GM19395 (cell line): ENCODE measurements around the gene DUS2.

Experiments used
- ATAC-seq: cut with Tn5 transposase; IDR thresholded peaks from one replicate; pipeline ENCODE4 v1.9.1; 2021; ENCODE audit warnings: mild to moderate bottlenecking, moderate library complexity; ENCODE audit not compliant: unreplicated experiment

DUS2 gene

DNA sequence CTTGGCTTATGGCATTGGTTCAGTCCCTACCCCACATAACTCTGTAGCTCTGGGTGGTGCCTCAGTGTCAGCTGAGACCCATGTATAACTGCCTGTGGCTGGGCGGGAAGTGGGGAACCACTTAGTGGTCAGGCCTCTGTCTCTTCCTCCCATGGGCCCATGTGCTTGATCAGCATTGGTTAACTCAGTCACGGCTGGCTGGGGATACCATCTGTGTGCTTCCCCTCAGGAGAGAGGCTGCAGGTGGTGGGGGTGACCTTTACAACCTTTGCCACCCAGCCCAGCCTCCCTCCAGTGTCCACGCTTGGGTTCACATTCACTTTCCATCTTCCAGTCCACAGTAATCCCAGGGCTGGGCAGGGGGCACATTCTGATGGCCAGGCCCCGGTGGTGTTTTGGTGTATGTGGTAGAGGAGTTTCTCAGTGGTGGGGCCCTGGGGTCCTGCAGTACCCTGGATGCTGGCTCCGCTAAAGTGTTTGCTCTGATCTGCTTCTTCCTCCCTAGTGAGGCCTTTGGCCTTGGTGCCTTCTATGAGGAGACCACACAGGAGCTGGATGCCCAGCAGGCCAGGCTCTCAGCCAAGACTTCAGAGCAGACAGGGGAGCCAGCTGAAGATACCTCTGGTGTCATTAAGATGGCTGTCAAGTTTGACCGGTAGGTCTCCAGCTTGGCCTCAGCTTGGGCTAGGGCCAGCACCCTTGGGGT lies 51.9 kb downstream of the DUS2 start:
- peak; percentile 79 for ATAC-seq

DNA sequence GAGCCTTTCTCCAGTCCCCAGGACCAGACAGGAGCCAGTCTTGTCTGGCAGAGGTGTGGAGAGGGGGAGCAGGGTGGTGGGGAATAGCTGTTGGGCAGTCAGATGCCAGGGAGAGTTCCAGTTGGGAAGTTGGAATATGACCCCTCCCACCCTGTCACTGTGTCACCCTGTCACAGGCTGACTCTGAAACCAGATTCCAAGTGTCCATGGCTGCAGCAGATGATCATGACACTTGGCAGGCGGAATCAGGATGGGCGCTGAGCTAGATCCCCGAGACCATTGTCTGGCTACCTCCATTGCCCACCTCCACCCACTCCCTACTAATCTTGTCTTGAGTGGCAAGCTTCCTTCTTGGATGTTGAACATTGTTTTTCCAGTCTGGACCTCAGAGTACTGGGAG lies 52.9 kb downstream of the DUS2 start:
- no peak for ATAC-seq

DNA sequence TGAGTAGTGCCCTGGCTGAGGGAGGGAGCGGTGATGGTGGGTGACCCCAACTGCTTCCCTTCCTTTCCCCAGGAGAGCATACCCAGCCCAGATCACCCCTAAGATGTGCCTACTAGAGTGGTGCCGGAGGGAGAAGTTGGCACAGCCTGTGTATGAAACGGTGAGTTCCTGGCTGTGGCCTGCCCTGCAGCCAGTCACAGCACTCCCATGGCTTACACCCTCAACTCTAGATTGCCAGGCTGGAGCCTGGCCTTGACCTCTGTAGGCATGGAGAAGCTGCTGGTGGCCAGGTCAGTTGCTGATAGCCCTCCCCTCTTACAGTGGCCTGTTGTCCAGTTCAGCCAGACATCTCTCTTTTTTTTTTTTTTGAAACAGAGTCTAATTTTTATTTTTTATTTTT lies 53.5 kb downstream of the DUS2 start:
- ATAC-seq = no peak

DNA sequence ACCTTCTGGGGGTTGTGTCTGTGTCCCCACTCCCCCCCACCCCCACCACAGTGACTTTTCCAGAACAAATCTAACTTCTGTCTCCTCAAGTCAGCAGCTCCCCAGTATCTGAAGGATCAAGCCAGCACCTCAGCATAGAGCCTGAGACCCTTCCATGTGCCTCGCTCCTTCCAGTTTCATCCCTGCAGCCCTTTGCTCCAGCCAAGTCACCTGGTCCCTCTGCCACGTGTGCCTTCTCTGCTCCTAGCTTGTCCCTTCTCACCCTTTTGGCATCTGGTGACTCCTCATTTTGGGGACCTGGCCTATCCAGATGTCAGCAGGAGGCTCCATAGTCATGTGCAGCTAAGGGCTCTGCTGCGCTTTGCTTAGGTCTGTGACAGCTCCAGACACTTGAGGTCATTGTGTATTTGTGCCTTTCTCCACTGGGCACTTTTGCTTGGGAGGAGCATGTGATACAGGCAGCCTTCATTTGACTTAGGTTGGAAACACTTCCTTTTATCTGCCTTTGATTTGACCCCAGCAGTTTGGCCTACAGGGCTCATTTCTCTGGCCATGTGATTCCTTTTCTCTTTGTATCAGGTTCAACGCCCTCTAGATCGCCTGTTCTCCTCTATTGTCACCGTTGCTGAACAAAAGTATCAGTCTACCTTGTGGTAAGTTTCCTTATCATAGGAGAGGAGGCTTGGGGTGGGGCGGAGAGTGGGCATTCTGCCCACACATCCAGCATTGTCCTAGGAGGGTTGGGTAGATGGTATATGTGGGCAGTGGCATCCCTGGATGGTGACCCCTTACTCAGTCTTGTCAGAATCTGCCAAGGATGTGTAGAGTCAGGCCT lies 55.0 kb downstream of the DUS2 start:
- ATAC-seq = no peak

DNA sequence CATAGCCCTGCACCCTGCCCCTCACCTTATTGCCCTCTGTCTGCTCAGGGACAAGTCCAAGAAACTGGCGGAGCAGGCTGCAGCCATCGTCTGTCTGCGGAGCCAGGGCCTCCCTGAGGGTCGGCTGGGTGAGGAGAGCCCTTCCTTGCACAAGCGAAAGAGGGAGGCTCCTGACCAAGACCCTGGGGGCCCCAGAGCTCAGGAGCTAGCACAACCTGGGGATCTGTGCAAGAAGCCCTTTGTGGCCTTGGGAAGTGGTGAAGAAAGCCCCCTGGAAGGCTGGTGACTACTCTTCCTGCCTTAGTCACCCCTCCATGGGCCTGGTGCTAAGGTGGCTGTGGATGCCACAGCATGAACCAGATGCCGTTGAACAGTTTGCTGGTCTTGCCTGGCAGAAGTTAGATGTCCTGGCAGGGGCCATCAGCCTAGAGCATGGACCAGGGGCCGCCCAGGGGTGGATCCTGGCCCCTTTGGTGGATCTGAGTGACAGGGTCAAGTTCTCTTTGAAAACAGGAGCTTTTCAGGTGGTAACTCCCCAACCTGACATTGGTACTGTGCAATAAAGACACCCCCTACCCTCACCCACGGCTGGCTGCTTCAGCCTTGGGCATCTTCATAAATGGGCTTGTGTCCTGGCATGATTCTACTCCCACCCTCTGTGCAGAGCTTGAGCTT lies 55.8 kb downstream of the DUS2 start:
- ATAC-seq = no peak

DNA sequence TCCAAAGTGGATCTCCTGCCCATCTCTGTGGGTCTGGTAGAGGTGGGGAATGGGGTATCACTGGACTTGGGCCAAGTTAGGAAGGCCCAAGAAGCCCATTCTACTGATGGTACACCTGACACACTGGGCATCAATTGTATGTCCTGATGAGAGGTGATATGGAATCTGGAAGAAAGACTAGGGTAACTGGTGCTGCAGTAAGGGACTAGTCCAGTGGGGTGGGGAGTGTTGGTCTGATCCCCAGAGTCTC lies 56.2 kb downstream of the DUS2 start:
- no peak for ATAC-seq

DNA sequence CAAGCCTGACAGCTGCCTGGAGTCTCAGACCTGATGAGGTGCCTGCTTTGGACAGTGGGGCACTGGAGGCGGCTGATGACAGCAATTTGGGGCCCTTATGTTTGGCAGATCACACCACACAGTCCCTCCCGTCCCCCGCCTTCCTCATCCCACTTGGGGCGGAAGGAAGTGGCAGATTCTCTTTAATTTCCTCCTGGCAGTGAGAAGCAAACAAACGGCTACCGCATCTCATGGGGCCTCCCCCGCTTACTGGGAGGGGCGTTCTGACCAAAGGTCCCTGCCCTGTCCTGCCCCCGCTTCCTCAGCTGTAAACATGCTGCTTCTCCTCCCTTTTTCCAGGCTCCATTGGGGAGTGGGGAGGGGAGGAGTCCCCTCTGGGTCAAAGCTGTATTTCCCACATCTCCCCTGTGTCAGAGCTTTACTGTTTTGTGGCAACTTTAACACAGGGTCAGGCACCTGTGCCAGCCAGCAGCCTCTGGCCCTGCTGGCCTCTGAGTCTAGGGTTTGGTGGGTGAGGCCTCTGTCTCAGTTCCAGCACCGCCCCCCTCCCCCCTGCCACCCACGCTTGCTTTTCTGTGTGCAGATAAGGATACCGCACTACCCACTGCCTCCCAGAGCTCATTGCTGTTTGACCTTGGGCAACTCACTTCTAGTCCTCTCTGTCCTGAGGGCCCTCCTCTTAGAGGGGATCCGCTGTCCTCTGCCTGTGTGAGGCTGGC lies 56.7 kb downstream of the DUS2 start:
- no peak for ATAC-seq

DNA sequence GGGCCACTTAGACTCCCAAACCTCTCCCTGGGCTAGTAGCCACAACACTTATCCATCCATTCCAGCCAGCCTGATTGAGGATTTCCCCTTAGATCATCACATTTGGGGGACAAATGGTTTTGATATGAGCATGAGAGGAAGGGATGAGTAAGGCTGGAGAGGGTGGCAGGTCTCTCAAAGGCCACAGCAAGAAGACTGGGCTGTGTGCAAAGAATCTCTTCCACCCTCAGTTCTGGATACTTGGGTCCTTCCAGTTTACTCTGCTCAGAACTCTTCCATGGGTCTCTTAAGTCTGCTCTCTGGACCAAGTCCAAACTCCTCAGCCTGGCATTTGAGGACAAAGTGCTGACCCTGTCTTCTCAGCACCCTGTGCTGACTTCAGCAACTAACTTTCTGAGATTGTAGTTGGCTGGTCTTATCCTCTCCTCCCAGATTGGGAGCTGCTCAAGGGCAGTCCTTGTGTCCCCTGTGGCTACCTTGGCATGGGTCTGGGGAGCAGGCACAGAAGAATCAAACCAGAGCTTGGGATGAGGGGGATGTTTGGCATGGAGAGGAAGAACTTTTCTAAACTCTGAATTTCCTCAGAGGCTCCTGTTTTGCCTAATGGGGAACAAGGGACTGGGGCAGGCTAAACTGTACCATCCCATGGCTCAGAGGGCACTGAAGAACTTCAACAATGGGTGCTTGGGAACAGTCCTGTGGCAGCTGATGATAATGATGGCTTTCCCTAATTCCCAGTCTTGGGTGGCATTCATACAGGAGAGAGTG lies 59.0 kb downstream of the DUS2 start:
- no peak for ATAC-seq

DNA sequence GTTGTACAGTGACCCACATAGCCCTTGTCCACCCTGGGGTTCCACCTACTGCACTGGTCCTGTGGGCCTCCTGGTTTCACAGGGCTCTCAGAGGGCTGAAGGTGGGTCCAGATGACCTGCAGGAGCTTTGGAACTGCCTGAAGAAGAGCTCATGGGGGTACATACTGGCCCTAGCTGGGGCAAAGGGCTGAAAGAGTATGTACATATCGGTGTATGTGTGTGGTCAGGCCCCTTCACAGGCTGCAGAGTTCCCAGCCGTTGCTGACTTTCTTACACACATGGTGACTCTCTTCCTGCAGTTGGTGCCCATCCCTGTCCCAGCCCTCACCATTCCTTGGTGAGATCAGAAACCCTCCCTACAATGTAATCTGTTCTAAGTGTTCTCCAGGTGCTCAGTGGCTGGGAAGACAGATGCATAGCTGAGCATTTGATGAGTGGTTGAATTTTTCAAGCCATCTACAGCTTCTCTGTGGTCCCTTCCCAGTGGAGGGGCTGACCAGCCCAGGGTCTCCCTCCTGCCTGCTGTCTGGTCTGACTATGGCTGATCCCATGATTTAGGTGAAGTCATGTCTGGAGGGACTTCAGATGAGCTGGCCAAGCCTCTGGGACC lies 59.6 kb downstream of the DUS2 start:
- no peak for ATAC-seq

DNA sequence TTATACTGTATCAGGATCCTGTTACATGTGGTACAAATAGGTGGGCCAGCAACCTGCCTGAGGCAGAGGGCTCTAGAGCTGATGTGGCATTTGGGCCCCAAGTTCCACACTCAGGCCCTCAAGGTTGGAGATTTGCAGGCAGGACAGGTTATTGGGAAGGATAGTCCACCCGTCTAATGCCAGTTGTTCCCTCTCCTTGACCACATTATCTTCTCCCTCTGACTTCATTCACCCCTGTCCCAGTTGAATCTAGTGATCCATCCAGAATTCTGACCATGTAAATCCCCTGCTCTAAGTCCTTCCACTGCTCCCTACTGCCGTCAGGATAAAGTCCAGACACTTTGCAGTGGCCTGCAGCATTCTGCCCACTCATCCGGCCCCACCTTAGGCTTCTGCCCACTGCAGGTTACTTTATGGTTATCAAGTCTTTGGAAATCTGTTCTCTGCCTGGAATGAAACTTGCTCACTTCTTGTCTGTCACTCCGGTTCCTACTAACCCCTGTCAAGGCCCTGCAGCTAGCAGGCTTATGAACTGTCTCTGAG lies 60.2 kb downstream of the DUS2 start:
- no peak for ATAC-seq

DNA sequence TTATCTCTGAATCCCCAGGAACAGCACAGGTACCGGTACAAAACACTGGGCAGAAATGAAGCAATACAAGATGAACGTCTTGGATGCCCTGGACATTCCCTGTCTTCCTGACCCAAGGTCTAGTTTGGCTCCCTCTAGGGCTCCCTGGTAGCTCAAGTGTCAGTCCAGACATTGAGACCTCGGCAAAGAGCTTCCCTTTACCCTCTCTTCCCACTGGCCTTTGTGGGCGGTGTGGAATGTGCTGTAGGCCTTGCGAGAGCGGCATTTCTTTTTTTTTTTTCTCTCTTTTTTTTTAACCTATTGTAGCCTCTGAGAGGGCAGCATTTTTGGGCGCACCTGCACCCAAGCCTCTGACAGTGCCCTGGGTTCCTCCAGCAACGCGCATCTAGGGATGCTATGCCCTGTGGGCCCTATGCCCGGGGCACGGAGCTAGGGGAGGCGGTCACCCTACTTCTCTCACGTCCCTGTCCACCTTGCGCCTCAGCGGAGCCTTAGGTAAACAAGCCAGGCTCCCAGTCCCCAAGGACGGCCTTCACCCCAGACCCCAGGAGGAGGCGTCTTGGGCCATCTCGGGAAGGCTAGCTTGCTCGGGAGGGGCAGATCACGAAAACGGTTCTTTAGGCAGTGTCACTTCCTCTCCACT lies 60.9 kb downstream of the DUS2 start:
- no peak for ATAC-seq

DNA sequence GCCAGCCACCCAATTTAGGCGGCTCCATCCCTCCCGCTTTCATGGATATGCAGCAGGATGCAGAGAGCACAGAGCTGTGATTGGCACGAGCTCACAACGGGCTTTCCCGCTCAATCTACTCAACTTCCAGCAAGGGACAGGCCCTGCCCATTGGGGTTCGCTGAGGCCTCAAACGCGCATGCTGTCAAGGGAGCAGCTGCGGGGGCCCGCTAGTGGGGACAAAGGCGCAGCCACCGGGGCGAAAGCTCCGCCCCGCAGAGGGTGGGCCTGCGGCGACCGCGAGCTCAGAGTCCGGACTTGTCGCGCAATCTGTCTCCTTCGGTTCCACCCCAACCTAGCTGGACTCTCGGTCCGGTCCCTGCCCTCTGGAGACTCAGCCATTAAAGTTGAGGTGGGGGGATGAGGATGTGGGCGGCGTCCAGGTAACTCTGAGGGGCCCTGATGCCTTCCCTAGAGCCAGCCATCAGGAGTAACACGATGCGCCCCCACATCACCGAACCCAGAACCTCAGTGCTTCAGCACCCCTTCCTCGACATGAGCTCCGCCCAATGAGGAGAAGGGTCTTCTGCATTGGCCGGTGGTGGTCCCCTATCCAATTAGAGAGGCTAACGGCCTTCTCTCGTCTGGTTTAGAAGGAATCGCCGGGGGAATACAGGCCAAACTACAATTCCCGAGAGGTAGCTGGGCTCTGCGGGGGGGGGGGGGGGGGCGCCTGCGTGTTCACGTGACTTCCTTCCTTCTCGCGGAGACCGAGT lies 61.6 kb downstream of the DUS2 start:
- peak; percentile 50 for ATAC-seq

DNA sequence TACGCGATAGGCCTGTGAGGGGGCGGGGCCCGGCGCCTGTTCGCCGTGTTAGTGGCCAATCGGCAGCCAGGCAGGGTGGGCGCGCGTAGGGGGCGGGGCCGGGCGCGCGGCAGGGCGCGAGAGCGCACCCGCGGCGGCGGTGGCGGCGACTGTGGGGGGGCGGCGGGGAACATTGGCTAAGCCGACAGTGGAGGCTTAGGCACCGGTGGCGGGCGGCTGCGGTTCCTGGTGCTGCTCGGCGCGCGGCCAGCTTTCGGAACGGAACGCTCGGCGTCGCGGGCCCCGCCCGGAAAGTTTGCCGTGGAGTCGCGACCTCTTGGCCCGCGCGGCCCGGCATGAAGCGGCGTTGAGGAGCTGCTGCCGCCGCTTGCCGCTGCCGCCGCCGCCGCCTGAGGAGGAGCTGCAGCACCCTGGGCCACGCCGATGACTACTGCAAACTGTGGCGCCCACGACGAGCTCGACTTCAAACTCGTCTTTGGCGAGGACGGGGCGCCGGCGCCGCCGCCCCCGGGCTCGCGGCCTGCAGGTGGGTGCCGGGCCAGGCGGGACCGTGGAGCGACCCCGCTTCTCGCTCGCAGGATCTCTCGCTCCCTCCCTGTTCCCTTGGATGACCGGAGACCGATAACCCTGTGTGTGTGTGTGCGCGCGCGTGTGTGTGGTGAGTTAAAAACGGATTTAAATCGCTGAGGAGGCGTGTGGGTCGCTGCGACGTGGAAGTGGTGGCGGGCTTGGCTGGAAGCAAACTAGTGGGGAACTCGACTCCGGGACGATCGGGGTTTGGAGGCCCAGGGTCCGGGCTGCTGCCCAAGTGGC lies 62.4 kb downstream of the DUS2 start, which contains the start of gene NFATC3:
NFATC3 (plus strand) TSS at position 112 of the 813 bp plus-strand sequence; CDS start at position 424, 312 bp downstream.
- ATAC-seq = peak; percentile 55

DNA sequence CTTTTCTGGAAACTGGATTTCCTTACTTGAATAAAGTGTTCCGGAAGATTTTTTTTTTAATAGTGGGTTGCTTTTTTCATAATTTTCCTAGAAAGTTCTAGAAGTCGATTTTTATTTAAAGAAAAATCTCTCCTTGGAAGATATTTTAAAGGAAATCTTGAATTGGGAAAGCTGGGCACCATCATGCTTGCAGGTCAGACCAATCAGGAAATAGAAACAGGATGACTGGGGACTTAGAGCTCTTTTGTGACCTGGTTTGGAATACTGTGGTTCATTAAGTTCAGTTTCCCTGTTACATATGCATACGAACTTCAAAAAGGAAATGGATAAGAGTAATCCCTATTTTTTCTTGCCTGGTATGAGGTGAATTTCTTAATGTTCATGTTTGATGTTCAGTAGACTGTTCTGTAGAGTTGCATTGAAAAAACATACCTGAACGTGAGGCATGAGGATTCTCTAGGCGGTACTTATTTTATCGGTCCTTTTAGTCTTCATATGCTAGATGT lies 63.3 kb downstream of the DUS2 start:
- ATAC-seq = no peak

DNA sequence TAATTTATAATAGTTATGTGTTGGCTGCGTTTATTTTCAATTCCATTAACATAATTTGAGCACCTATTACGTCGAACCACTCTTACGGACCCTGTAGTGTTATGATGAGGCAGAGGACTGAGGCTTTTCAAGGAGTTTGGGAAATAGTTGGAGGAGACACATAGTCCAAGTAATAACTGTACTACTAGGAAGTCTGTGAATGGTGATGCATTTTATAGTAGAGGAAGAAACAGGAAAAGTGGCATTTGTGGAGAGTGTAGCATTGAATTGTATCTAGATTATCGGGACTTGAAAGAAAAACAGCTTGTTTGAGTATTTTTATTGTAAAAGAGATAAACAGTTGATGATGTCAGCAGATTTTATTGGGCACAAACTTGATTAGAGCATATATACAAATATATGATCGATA lies 63.8 kb downstream of the DUS2 start:
- no peak for ATAC-seq

DNA sequence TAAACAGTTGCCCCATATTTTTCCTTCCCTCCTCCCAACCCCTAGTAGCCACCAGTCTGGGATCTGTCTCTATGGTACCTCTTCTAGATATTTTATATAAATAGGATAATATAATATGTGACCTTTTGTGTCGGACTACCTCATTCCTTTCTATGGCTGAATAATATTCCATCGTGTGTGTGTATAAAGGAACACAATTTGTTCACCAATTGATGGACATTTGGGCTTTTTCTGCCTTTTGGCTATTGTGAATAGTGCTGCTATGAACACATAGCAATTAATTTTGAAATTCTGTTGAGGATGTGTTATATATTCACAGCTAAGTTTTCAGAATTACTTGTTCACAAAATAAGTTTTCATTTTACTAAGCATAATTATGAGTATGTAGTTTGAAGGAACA lies 64.6 kb downstream of the DUS2 start:
- no peak for ATAC-seq

DNA sequence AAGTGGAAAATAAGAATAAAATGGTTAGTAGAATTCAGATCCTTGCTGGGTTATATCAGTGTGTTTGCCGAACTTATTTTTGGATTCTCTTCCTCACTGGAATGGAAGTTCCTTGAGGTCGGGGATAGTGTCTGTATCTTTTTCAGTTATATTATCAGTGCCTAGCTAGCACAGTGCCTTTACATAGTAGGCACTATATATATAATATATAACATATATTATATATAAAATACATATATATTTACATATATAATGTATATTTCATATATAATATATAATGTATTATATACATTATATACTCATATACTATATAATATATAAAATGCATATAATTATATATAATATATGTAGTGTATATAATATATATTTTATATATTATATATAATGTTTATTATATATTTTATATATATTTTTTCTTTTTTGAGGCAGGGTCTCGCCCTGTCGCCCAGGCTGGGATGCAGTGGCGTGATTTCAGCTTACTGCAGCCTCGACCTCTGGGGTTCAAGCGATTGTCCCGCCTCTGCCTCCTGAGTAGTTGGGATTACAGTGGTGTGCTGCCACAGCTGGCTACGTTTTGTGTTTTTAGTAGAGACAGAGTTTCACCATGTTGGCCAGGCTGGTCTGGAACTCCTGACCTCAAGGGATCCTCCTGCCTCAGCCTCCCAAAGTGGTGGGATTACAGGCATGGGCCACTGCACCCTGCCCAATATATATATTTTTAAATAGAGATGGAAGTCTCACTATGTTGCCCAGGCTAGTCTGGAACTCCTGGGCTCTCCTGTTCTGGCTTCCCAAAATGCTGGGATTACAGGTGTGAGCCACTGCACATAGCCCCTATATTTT lies 65.3 kb downstream of the DUS2 start:
- ATAC-seq = no peak
